Osteoblast (primary cell): ENCODE measurements around the gene INPP4A. TPM values are rescaled to one million over a fixed set of nuclear protein-coding genes. Genes with fewer than 3 reads are reported as not detected.

Source experiments
- DNase-seq: peaks from one replicate; pipeline ENCODE4 v3.0.0; 2011; ENCODE audit warnings: low spot score, mixed read lengths; ENCODE audit not compliant: insufficient read length; ENCODE audit errors: missing footprints
- H2AFZ ChIP-seq: 2 replicates; pipeline ENCODE4 v1.6.0; 2011; ENCODE audit warnings: mild to moderate bottlenecking, low read length
- H3K27ac ChIP-seq: 2 replicates; pipeline ENCODE4 v1.5.1; 2011; ENCODE audit warnings: mild to moderate bottlenecking, low read depth, low read length, moderate library complexity
- H3K27me3 ChIP-seq: 2 replicates; pipeline ENCODE4 v1.6.0; 2012; ENCODE audit warnings: mild to moderate bottlenecking, control low read depth, inconsistent platforms, low read length, moderate library complexity; ENCODE audit not compliant: insufficient read depth
- H3K36me3 ChIP-seq: 2 replicates; pipeline ENCODE4 v1.5.1; 2011; ENCODE audit warnings: mild to moderate bottlenecking, low read length, control low read depth, moderate library complexity; ENCODE audit not compliant: insufficient read depth
- H3K4me1 ChIP-seq: 2 replicates; pipeline ENCODE4 v1.5.1; 2011; ENCODE audit warnings: mild to moderate bottlenecking, low read length, control low read depth, moderate library complexity; ENCODE audit not compliant: insufficient read depth
- H3K4me2 ChIP-seq: 2 replicates; pipeline ENCODE4 v1.6.0; 2011; ENCODE audit warnings: mild to moderate bottlenecking, low read length; ENCODE audit not compliant: insufficient read depth
- H3K4me3 ChIP-seq: fragments of 200-600 bp; sonication (generic); 3 replicates; pipeline ENCODE4 v1.5.1; 2012; ENCODE audit warnings: mild to moderate bottlenecking, low read length, inconsistent platforms; ENCODE audit not compliant: insufficient read depth
- H3K79me2 ChIP-seq: 2 replicates; pipeline ENCODE4 v1.6.0; 2012; ENCODE audit warnings: mild to moderate bottlenecking, low read length, control low read depth, inconsistent platforms; ENCODE audit not compliant: insufficient read depth
- H3K9me3 ChIP-seq: 2 replicates; pipeline ENCODE4 v1.5.1; 2011; ENCODE audit warnings: low read depth, low read length, control low read depth
- H4K20me1 ChIP-seq: 2 replicates; pipeline ENCODE4 v1.6.0; 2012; ENCODE audit warnings: mild to moderate bottlenecking, low read length, control low read depth; ENCODE audit not compliant: insufficient read depth
- CTCF ChIP-seq: IDR thresholded peaks from 2 replicates; pipeline ENCODE4 v1.5.1; 2011; ENCODE audit warnings: mild to moderate bottlenecking, low read depth, low read length, moderate library complexity; ENCODE audit errors: extremely low read depth
- total RNA-seq: library from RNA; depleted of rRNA; stranded (reverse); fragments of >200 nt; gene quantifications from 2 replicates; pipeline ENCODE4 v1.2.3, GENCODE V29; 2012

Gene INPP4A
- total RNA-seq, 1 donor = 25.7 TPM

- Histone ChIP-seq H3K4me2 (no peak overlapping the region), H3K9me3 (no peaks in the 10 kb centered on the region), H4K20me1 (peaks cover 57% of the 10 kb centered on the region), H2AFZ (no peak overlapping the region), H3K4me3 (no peak overlapping the region), H3K79me2 (peaks cover 18% of the 10 kb centered on the region), H3K27ac (no peak overlapping the region), H3K4me1 (peaks cover 4% of the 10 kb centered on the region), H3K36me3 (no peaks in the 10 kb centered on the region), H3K27me3 (no peaks in the 10 kb centered on the region)
- DNase-seq = no peak
- TF ChIP-seq CTCF = no peak
These were observed 45.6 kb downstream of the INPP4A start for GRCh38 chr2:98489971-98490962.

DNA sequence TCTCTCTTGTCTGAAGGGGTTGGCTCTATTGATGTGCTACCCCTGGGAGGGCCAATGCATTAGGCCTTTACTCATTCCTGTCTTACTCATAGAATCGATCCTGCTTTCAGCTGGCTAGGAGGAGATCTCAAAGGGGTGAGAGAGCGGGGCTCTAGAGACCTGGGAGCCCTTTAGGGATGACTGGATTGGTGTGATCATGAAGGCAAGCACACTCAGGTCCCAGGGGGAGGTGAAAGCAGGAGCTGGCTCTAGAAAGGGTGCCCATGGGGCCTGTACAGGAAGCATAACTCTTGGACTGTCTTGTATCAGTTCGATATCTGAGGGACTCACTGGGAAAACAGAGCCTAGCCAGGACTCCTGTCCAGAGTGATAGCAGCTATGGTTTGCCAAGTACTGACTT, 47.8 kb downstream of the INPP4A start:
- no peak for TF ChIP-seq CTCF

DNA sequence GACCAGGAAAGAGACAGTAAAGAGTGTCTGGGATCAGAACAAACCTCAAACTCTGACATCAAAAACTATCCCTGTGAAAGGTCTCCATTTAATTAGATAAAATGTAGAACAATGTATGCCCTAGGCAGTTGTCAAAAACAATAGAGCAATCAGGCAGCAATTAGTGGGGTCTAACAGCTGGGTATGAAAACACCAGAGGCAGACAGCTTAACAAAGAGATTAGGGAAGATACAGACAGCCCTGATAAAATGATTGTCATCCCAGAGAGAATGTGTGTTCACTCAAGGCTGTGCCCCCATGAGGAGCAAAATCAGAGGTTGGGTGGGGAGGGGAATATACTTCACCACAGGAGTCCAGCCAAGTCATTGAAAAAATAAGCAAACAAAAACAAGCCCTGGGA, 50.0 kb downstream of the INPP4A start:
- no peak overlapping the region for H3K27ac ChIP-seq
- peaks cover 26% of the 10 kb centered on the region for H4K20me1 ChIP-seq
- TF ChIP-seq CTCF = no peak
- no peak overlapping the region for H3K4me3 ChIP-seq
- DNase-seq = no peak
- H3K4me2 ChIP-seq = no peak overlapping the region
- H3K79me2 ChIP-seq = peaks cover 12% of the 10 kb centered on the region
- no peak overlapping the region for H2AFZ ChIP-seq
- no peaks in the 10 kb centered on the region for H3K9me3 ChIP-seq
- no peaks in the 10 kb centered on the region for H3K27me3 ChIP-seq
- H3K4me1 ChIP-seq = no peaks in the 10 kb centered on the region
- H3K36me3 ChIP-seq = no peaks in the 10 kb centered on the region

More for the DNA sequence above, 47.8 kb downstream of the INPP4A start:
- no peaks in the 10 kb centered on the region for H3K4me1 ChIP-seq
- no peak overlapping the region for H3K27ac ChIP-seq
- H3K27me3 ChIP-seq = no peaks in the 10 kb centered on the region
- H3K79me2 ChIP-seq = peaks cover 18% of the 10 kb centered on the region
- H3K4me3 ChIP-seq = no peak overlapping the region
- no peaks in the 10 kb centered on the region for H3K36me3 ChIP-seq
- no peaks in the 10 kb centered on the region for H3K9me3 ChIP-seq
- no peak for DNase-seq
- H4K20me1 ChIP-seq = peaks cover 43% of the 10 kb centered on the region
- no peak overlapping the region for H3K4me2 ChIP-seq
- no peak overlapping the region for H2AFZ ChIP-seq

DNA sequence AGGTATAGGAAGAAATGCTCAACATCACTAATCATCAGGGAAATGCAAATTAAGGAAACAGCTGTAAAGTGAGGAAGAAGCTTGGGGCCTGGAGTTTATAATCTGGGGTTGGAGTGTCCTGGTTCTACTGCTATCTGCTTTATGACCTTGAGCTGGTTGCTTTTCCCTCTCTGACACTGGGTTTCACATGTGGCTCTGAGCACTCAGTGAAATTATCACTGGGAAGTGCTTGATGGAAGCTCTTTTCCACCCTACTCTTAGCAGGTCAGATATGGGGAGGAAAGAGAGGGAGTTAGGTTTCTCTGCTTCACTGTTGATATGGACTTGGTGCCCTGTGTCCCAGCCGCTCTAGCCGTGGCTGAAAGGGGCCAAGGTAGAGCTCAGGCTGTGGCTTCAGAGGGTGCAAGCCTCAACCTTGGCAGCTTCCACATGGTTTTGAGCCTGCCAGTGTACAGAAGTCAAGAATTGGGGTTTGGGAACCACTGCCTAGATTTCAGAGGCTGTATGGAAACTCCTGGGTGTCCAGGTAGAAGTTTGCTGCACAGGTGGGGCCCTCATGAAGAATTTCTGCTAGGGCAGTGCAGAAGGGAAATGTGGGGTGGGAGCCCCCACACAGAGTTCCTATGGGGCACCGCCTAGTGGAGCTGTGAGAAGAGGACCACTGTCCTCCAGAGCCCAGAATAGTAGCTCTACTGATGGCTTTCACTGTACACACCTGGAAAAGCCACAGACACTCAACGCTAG, 52.3 kb downstream of the INPP4A start:
- no peak overlapping the region for H3K4me3 ChIP-seq
- H3K4me2 ChIP-seq = no peak overlapping the region
- no peak for TF ChIP-seq CTCF
- no peaks in the 10 kb centered on the region for H3K36me3 ChIP-seq
- H3K79me2 ChIP-seq = peaks cover 2% of the 10 kb centered on the region
- no peaks in the 10 kb centered on the region for H3K9me3 ChIP-seq
- no peak overlapping the region for H3K27ac ChIP-seq
- H2AFZ ChIP-seq = no peak overlapping the region
- H3K27me3 ChIP-seq = no peaks in the 10 kb centered on the region
- H4K20me1 ChIP-seq = peaks cover 14% of the 10 kb centered on the region
- H3K4me1 ChIP-seq = no peaks in the 10 kb centered on the region
- DNase-seq = no peak
